Measurements from ENCODE around the gene ARTN.

Gene ARTN

GRCh38 chr1:43969416-43969745 is 35.8 kb downstream of the ARTN start:
- H3K4me3 ChIP-seq (ENCODE audit: low read depth, low read length) = no peak overlapping the region
- no peak for TF ChIP-seq CTCF (IDR thresholded peaks at IDR 0.05; ENCODE audit: low read depth, low read length)
- no peak for DNase-seq (ENCODE audit: low read depth, low spot score)

GRCh38 chr1:43969746-43970466 is 36.3 kb downstream of the ARTN start, which contains the start of gene DPH2:
Gene DPH2 (plus strand): TSS chr1:43970010. CDS start chr1:43970176, 166 bp downstream.
- TF ChIP-seq CTCF (IDR thresholded peaks at IDR 0.05; ENCODE audit: low read depth, low read length) = no peak
- peak within 1 kb of the TSS; percentile 85 for H3K4me3 ChIP-seq (ENCODE audit: low read depth, low read length)
- DNase-seq (ENCODE audit: low read depth, low spot score) = peak; percentile 98
- in situ Hi-C loops (cut with HindIII; ENCODE audit: low sequenced_read_pairs) = no loop called here

More at GRCh38 chr1:43969416-43969745, 35.8 kb downstream of the ARTN start:
- in situ Hi-C loops (cut with HindIII; ENCODE audit: low sequenced_read_pairs) = no loop called here

GRCh38 chr1:43970502-43970901 is 36.9 kb downstream of the ARTN start:
- H3K4me3 ChIP-seq (ENCODE audit: low read depth, low read length) = peak overlapping the region; percentile 85
- in situ Hi-C loops (cut with HindIII; ENCODE audit: low sequenced_read_pairs) = no loop called here
- TF ChIP-seq CTCF (IDR thresholded peaks at IDR 0.05; ENCODE audit: low read depth, low read length) = no peak
- DNase-seq (ENCODE audit: low read depth, low spot score) = no peak

- peak overlapping the region; percentile 85 for H3K4me3 ChIP-seq (ENCODE audit: low read depth, low read length)
- DNase-seq (ENCODE audit: low read depth, low spot score) = no peak
- in situ Hi-C loops (cut with HindIII; ENCODE audit: low sequenced_read_pairs) = no loop called here
- no peak for TF ChIP-seq CTCF (IDR thresholded peaks at IDR 0.05; ENCODE audit: low read depth, low read length)
These were observed 37.3 kb downstream of the ARTN start for GRCh38 chr1:43970911-43971310.

GRCh38 chr1:43971336-43971980 is 37.9 kb downstream of the ARTN start:
- TF ChIP-seq CTCF (IDR thresholded peaks at IDR 0.05; ENCODE audit: low read depth, low read length) = no peak
- in situ Hi-C loops (cut with HindIII; ENCODE audit: low sequenced_read_pairs) = no loop called here
- H3K4me3 ChIP-seq (ENCODE audit: low read depth, low read length) = no peak overlapping the region
- no peak for DNase-seq (ENCODE audit: low read depth, low spot score)

- in situ Hi-C loops (cut with HindIII; ENCODE audit: low sequenced_read_pairs) = no loop called here
- TF ChIP-seq CTCF (IDR thresholded peaks at IDR 0.05; ENCODE audit: low read depth, low read length) = no peak
- peak overlapping the region; percentile 84 for H3K4me3 ChIP-seq (ENCODE audit: low read depth, low read length)
- no peak for DNase-seq (ENCODE audit: low read depth, low spot score)
These were observed 40.4 kb downstream of the ARTN start for GRCh38 chr1:43973981-43974442.

Data from astrocyte of the spinal cord (primary cell).